HG03060 (cell line): ENCODE results near the gene PPP1R18.
"Not testable (repeated sequence)": the region's sequence is repeated elsewhere in the genome, so short reads cannot be mapped to it uniquely, and the experiment has no call there.

Experiments
- ATAC-seq: cut with Tn5 transposase; IDR thresholded peaks from one replicate; pipeline ENCODE4 v1.9.1; 2021; ENCODE audit warnings: low read depth, moderate number of reproducible peaks; ENCODE audit not compliant: unreplicated experiment

Gene PPP1R18

GRCh38 chr6:30719791-30720737, 33.6 kb upstream of the PPP1R18 start, which contains the start of gene TUBB:
TSS of gene TUBB (plus strand) at chr6:30720352. CDS start at chr6:30720507, 155 bp downstream.
- ATAC-seq: peak; percentile 30

GRCh38 chr6:30719356-30719755, 32.9 kb upstream of the PPP1R18 start:
- no peak for ATAC-seq

GRCh38 chr6:30717845-30718720, 31.6 kb upstream of the PPP1R18 start:
- ATAC-seq: not testable (repeated sequence)

- peak; percentile 62 for ATAC-seq
These were observed 30.8 kb upstream of the PPP1R18 start, which contains the start of gene MDC1 for GRCh38 chr6:30717129-30717844. TSS of gene MDC1 (minus strand) at chr6:30717281. CDS start at chr6:30715175, 2,106 bp downstream.

GRCh38 chr6:30716879-30717128, 30.4 kb upstream of the PPP1R18 start:
- ATAC-seq: no peak

GRCh38 chr6:30714263-30714662, 27.8 kb upstream of the PPP1R18 start:
- ATAC-seq: no peak

GRCh38 chr6:30712441-30712945, 26.0 kb upstream of the PPP1R18 start:
- ATAC-seq: no peak

- no peak for ATAC-seq
These were observed 25.4 kb upstream of the PPP1R18 start for GRCh38 chr6:30711758-30712380.

- ATAC-seq: no peak
These were observed 22.8 kb upstream of the PPP1R18 start for GRCh38 chr6:30709101-30709868.

- no peak for ATAC-seq
These were observed 20.9 kb upstream of the PPP1R18 start for GRCh38 chr6:30707281-30707850.

GRCh38 chr6:30705620-30706019, 19.2 kb upstream of the PPP1R18 start:
- no peak for ATAC-seq

GRCh38 chr6:30703821-30704220, 17.4 kb upstream of the PPP1R18 start:
- ATAC-seq: no peak

GRCh38 chr6:30703011-30703410, 16.6 kb upstream of the PPP1R18 start:
- no peak for ATAC-seq

- no peak for ATAC-seq
These were observed 13.9 kb upstream of the PPP1R18 start for GRCh38 chr6:30700340-30700739.

GRCh38 chr6:30696432-30696831, 10.0 kb upstream of the PPP1R18 start:
- no peak for ATAC-seq

- no peak for ATAC-seq
These were observed 4.9 kb upstream of the PPP1R18 start for GRCh38 chr6:30691208-30691847.

GRCh38 chr6:30690403-30691207, 4.2 kb upstream of the PPP1R18 start, which contains the start of gene NRM:
TSS of gene NRM (minus strand) at chr6:30690984. CDS start at chr6:30690974, 10 bp downstream.
- no peak for ATAC-seq

- no peak for ATAC-seq
These were observed 3.5 kb upstream of the PPP1R18 start for GRCh38 chr6:30689985-30690384.
